Endodermal cell (in vitro differentiated cells): ENCODE results near the gene F13A1. TPM values are rescaled to one million over a fixed set of nuclear protein-coding genes. Genes with fewer than 3 reads are reported as not detected.

Experiments
- DNase-seq: peaks from one replicate; pipeline ENCODE4 v3.0.0-alpha.2; 2017
- H3K27ac ChIP-seq: 2 replicates; pipeline ENCODE4 v1.5.1; 2013; ENCODE audit warnings: mild to moderate bottlenecking, low read depth, low read length, moderate library complexity
- H3K27me3 ChIP-seq: 2 replicates; pipeline ENCODE4 v1.6.1; 2013; ENCODE audit warnings: mild to moderate bottlenecking, low read length, moderate library complexity; ENCODE audit not compliant: insufficient read depth, control insufficient read depth, poor library complexity, severe bottlenecking
- H3K36me3 ChIP-seq: 2 replicates; pipeline ENCODE4 v1.7.0; 2013; ENCODE audit warnings: mild to moderate bottlenecking, low read length, moderate library complexity; ENCODE audit not compliant: control insufficient read depth, insufficient read depth
- H3K4me1 ChIP-seq: one replicate; pipeline ENCODE4 v1.7.0; 2013; ENCODE audit warnings: low read length; ENCODE audit not compliant: control insufficient read depth, insufficient read depth
- H3K4me3 ChIP-seq: 2 replicates; pipeline ENCODE4 v1.5.1; 2013; ENCODE audit warnings: mild to moderate bottlenecking, low read length, moderate library complexity
- H3K9ac ChIP-seq: 2 replicates; pipeline ENCODE4 v1.6.1; 2013; ENCODE audit warnings: mild to moderate bottlenecking, low read length, moderate library complexity; ENCODE audit not compliant: poor library complexity, severe bottlenecking; ENCODE audit errors: extremely low read depth
- H3K9me3 ChIP-seq: 2 replicates; pipeline ENCODE4 v1.6.1; 2013; ENCODE audit warnings: mild to moderate bottlenecking, low read length, moderate library complexity; ENCODE audit not compliant: control insufficient read depth
- H3K27ac Mint-ChIP-seq: 2 replicates; pipeline ENCODE4 v1.8.0; 2020; ENCODE audit warnings: mixed read lengths
- H3K27me3 Mint-ChIP-seq: 2 replicates; pipeline ENCODE4 v1.8.0; 2021; ENCODE audit warnings: mild to moderate bottlenecking, mixed read lengths; ENCODE audit not compliant: insufficient read depth
- H3K36me3 Mint-ChIP-seq: 2 replicates; pipeline ENCODE4 v1.8.0; 2020; ENCODE audit warnings: low read depth, mixed read lengths
- H3K4me1 Mint-ChIP-seq: 2 replicates; pipeline ENCODE4 v1.8.0; 2020; ENCODE audit warnings: mixed read lengths
- H3K4me3 Mint-ChIP-seq: 2 replicates; pipeline ENCODE4 v1.8.0; 2020; ENCODE audit warnings: mild to moderate bottlenecking, moderate library complexity, mixed read lengths
- H3K9me3 Mint-ChIP-seq: 2 replicates; pipeline ENCODE4 v1.8.0; 2020; ENCODE audit warnings: mild to moderate bottlenecking, mixed read lengths
- microRNA-seq: library from miRNA; unstranded; fragments of <30 nt; microRNA quantifications from one replicate; pipeline ENCODE4 v1.2.0, GENCODE V29; 2020; ENCODE audit warnings: borderline microRNAs expressed
- total RNA-seq, 2 donors: library from RNA; stranded (reverse); fragmentation: NEBNext Ultra II Directional in 1 of 2; extraction: Animal tissue kit (Norgen Biotek cat#: 25700) in 1 of 2; gene quantifications; 2 replicates in 1 of 2; 3 replicates in 1 of 2; pipeline ENCODE4 v1.2.1, GENCODE V29; 2021
- TF ChIP-seq, protein P1 (sequence below): fragments of 200-600 bp; sonication (generic); conservative IDR thresholded peaks from 2 replicates; pipeline ENCODE4 v1.5.0; 2021; ENCODE audit warnings: antibody characterized with exemption, mild to moderate bottlenecking

F13A1 gene
- total RNA-seq, 2 donors from 2014 or later, result 1.1 to 1.3 TPM

DNA sequence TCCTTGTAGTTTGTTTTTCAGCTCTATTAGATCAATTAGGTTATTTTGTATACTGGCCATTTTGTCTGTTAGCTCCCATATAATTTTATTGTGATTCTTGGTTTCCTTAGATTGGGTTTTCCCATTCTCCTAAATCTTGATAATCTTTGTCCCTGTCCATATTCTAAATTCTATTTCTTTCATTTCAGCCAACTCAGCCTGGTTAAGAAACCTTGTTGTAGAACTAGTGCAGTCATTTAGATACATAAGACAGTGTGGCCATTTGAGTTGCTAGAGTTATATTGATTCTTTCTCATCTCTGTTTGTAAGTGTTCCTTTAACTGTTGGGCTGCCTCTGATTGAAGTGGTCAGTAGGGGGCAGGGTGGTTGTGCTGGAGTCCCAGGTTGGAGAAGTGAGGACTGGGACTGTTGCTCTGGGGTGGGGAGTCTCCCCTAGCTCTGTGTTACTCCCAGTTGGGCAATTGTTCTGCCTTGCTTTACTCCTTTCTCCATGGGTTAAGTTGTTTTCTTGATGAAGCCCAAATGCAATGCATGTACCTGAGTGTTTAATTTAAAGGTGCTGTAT is 214.9 kb downstream of the F13A1 start:
- Histone ChIP-seq H3K27me3 (no peaks in the 10 kb centered on the region), H3K27ac (no peak overlapping the region), H3K4me3 (no peak overlapping the region), H3K9me3 (no peaks in the 10 kb centered on the region), H3K36me3 (no peaks in the 10 kb centered on the region), H3K9ac (no peak overlapping the region), H3K4me1 (no peaks in the 10 kb centered on the region)
- DNase-seq, result peak; percentile 84
- Mint-ChIP-seq H3K4me3 (no peak overlapping the region), H3K9me3 (peaks cover 2% of the 10 kb centered on the region), H3K36me3 (no peaks in the 10 kb centered on the region), H3K27ac (no peak overlapping the region), H3K27me3 (no peaks in the 10 kb centered on the region), H3K4me1 (no peaks in the 10 kb centered on the region)
- TF ChIP-seq, protein P1, sequence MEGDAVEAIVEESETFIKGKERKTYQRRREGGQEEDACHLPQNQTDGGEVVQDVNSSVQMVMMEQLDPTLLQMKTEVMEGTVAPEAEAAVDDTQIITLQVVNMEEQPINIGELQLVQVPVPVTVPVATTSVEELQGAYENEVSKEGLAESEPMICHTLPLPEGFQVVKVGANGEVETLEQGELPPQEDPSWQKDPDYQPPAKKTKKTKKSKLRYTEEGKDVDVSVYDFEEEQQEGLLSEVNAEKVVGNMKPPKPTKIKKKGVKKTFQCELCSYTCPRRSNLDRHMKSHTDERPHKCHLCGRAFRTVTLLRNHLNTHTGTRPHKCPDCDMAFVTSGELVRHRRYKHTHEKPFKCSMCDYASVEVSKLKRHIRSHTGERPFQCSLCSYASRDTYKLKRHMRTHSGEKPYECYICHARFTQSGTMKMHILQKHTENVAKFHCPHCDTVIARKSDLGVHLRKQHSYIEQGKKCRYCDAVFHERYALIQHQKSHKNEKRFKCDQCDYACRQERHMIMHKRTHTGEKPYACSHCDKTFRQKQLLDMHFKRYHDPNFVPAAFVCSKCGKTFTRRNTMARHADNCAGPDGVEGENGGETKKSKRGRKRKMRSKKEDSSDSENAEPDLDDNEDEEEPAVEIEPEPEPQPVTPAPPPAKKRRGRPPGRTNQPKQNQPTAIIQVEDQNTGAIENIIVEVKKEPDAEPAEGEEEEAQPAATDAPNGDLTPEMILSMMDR, result peak; percentile 80

Small RNA genes lying within 50 kb of the gene (microRNA-seq; reads per million reads assigned to microRNA genes)
- gene MIR5683 (not detected), gene MIR7853 (not detected)
